ENCODE results near the gene L2HGDH. TPM values are rescaled to one million over a fixed set of nuclear protein-coding genes. Genes with fewer than 3 reads are reported as not detected.
A peak's percentile ranks its signal among the peaks of the same experiment; 100 is the strongest.

The L2HGDH gene
- total RNA-seq, 1 donor, result 4.0 TPM

GRCh38 chr14:50231475-50232275 lies 80.4 kb downstream of the L2HGDH start, which contains the start of gene SOS2:
SOS2 (minus strand) TSS chr14:50231578; CDS start chr14:50231283, 295 bp downstream.
- DNase-seq (ENCODE audit: low read depth in 2 of 3, low spot score in 2 of 3), result peak; percentile 66 to 90 (median 87)

GRCh38 chr14:50230701-50231474 lies 81.1 kb downstream of the L2HGDH start:
- DNase-seq (ENCODE audit: low read depth in 2 of 3, low spot score in 2 of 3), result peak in 2 of 3 donors; percentile 51 to 70

GRCh38 chr14:50230401-50230700 lies 81.7 kb downstream of the L2HGDH start:
- no peak for DNase-seq (ENCODE audit: low read depth in 2 of 3, low spot score in 2 of 3)

- DNase-seq (ENCODE audit: low read depth in 2 of 3, low spot score in 2 of 3), result no peak
Measured at GRCh38 chr14:50229681-50230080, 82.3 kb downstream of the L2HGDH start.

GRCh38 chr14:50228313-50228712 lies 83.7 kb downstream of the L2HGDH start:
- DNase-seq (ENCODE audit: low read depth in 2 of 3, low spot score in 2 of 3), result no peak

- DNase-seq (ENCODE audit: low read depth in 2 of 3, low spot score in 2 of 3), result peak in 1 of 3 donors; percentile 41
Measured at GRCh38 chr14:50225974-50226297, 86.1 kb downstream of the L2HGDH start.

- DNase-seq (ENCODE audit: low read depth in 2 of 3, low spot score in 2 of 3), result no peak
Measured at GRCh38 chr14:50225067-50225973, 86.7 kb downstream of the L2HGDH start.

GRCh38 chr14:50222055-50222613 lies 89.9 kb downstream of the L2HGDH start:
- DNase-seq (ENCODE audit: low read depth in 2 of 3, low spot score in 2 of 3), result no peak

- no peak for DNase-seq (ENCODE audit: low read depth in 2 of 3, low spot score in 2 of 3)
Measured at GRCh38 chr14:50218501-50218900, 93.5 kb downstream of the L2HGDH start.

- no peak for DNase-seq (ENCODE audit: low read depth in 2 of 3, low spot score in 2 of 3)
Measured at GRCh38 chr14:50215416-50215815, 96.6 kb downstream of the L2HGDH start.

- no peak for DNase-seq (ENCODE audit: low read depth in 2 of 3, low spot score in 2 of 3)
Measured at GRCh38 chr14:50213795-50214194, 98.2 kb downstream of the L2HGDH start.

- DNase-seq (ENCODE audit: low read depth in 2 of 3, low spot score in 2 of 3), result no peak
Measured at GRCh38 chr14:50212726-50213125, 99.3 kb downstream of the L2HGDH start.

GRCh38 chr14:50210074-50210473 lies 102.0 kb downstream of the L2HGDH start:
- DNase-seq (ENCODE audit: low read depth in 2 of 3, low spot score in 2 of 3), result no peak

- DNase-seq (ENCODE audit: low read depth in 2 of 3, low spot score in 2 of 3), result no peak
Measured at GRCh38 chr14:50198499-50198898, 113.5 kb downstream of the L2HGDH start.

GRCh38 chr14:50191499-50191898 lies 120.5 kb downstream of the L2HGDH start:
- peak in 2 of 3 donors; percentile 8 to 16 for DNase-seq (ENCODE audit: low read depth in 2 of 3, low spot score in 2 of 3)

Small RNAs within 50 kb of the gene (small RNA-seq; reads per million reads assigned to genes)
- not detected for gene MIR4504

Other genes starting within 250 kb of the L2HGDH start
- gene VCPKMT, start 195.7 kb downstream of the L2HGDH start, total RNA-seq, result 5.9 TPM
- 9.7 TPM for gene SOS2, start 80.7 kb downstream of the L2HGDH start, total RNA-seq
- 16.7 TPM for gene DMAC2L, start 95 bp upstream of the L2HGDH start, total RNA-seq
- 6.5 TPM for gene CDKL1, start 84.7 kb upstream of the L2HGDH start, total RNA-seq
- gene MAP4K5, start 220.3 kb upstream of the L2HGDH start, total RNA-seq, result 64.4 TPM
- 11.0 TPM for gene ATL1, start 247.9 kb upstream of the L2HGDH start, total RNA-seq